K562 (cell line): ENCODE results near the gene ENTREP3. TPM values are rescaled to one million over a fixed set of nuclear protein-coding genes. Genes with fewer than 3 reads are reported as not detected.

ENCODE experiments used
- ATAC-seq: fragments of 200-7000 bp; cut with Tn5 transposase; 3 replicates; pipeline ENCODE4 v1.9.1; 2020; ENCODE audit warnings: moderate library complexity
- BruUV-seq: library from RNA; stranded (reverse); fragments of 400-500 nt; replicated peaks from 2 replicates; lab custom pipeline; 2021; lab: Mats Ljungman, UMichigan
- CTCF ChIA-PET: fragments of 300-600 bp; formaldehyde crosslinking; extraction: SDS; loops from one replicate; lab custom pipeline; 2021; ENCODE audit warnings: low intra/inter-chr PET ratio; lab: Yijun Ruan, JAX
- POLR2A ChIA-PET: fragments of 300-600, 350-650 bp; sonication (Branson Sonifier 250); formaldehyde crosslinking; extraction: SDS; loops from one replicate; lab custom pipeline; 2021; ENCODE audit warnings: antibody characterized with exemption, inconsistent platforms; lab: Yijun Ruan, JAX
- DNase-seq, 4 experiments: peaks; one replicate each; pipeline versions ENCODE4 v3.0.0 to v3.0.0-alpha.2; 2011 to 2018; ENCODE audit warnings: low spot score in 3 of 4, mixed read lengths in 3 of 4; ENCODE audit errors: extremely low read depth in 1 of 4
- FAIRE-seq: peaks from 2 replicates; lab custom pipeline; 2011; peaks lifted over from hg19 to GRCh38; lab: Jason Lieb, UNC
- H2AFZ ChIP-seq: 2 replicates; pipeline ENCODE4 v1.6.0; 2011; ENCODE audit warnings: low read depth, low read length, control low read depth, inconsistent platforms
- H3K27ac ChIP-seq: fragments of 200-600 bp; 3 replicates; pipeline ENCODE4 v1.8.0; 2011; ENCODE audit warnings: low read depth, mild to moderate bottlenecking, control low read depth, inconsistent platforms, low read length, moderate library complexity, mixed read lengths; ENCODE audit errors: extremely low read depth
- H3K27me3 ChIP-seq, 2 experiments: fragments of 300-600 bp in 1 of 2; 2 replicates in 1 of 2; 3 replicates in 1 of 2; pipeline versions ENCODE4 v1.6.0 to v1.8.0; 2011; ENCODE audit warnings: inconsistent platforms in 2 of 2, low read length in 2 of 2, mild to moderate bottlenecking in 1 of 2, mixed read lengths in 1 of 2, moderate library complexity in 1 of 2; ENCODE audit not compliant: control insufficient read depth in 2 of 2, insufficient read depth in 2 of 2
- H3K36me3 ChIP-seq: fragments of 300-600 bp; 3 replicates; pipeline ENCODE4 v1.8.0; 2011; ENCODE audit warnings: mild to moderate bottlenecking, low read length, inconsistent platforms; ENCODE audit not compliant: control insufficient read depth, insufficient read depth
- H3K4me1 ChIP-seq, 2 experiments: fragments of 200-600 bp in 1 of 2; replicated peaks in 1 of 2; 2 replicates in 1 of 2; 3 replicates in 1 of 2; pipeline versions ENCODE4 v1.5.1 to v1.8.0; 2011; ENCODE audit warnings: inconsistent platforms in 2 of 2, low read length in 2 of 2, mild to moderate bottlenecking in 1 of 2, mixed read lengths in 1 of 2, moderate library complexity in 1 of 2; ENCODE audit not compliant: control insufficient read depth in 2 of 2, insufficient read depth in 2 of 2
- H3K4me2 ChIP-seq: 2 replicates; pipeline ENCODE4 v1.6.1; 2011; ENCODE audit warnings: low read length, control low read depth, inconsistent platforms, mixed read lengths; ENCODE audit not compliant: insufficient read depth
- H3K4me3 ChIP-seq: fragments of 200-600 bp; sonication (generic), shearing (Covaris generic); 2 replicates; pipeline ENCODE4 v1.5.1; 2016; ENCODE audit warnings: control low read depth, inconsistent platforms
- H3K79me2 ChIP-seq: fragments of 200-600 bp; 3 replicates; pipeline ENCODE4 v1.8.0; 2011; ENCODE audit warnings: low read length, inconsistent platforms; ENCODE audit not compliant: control insufficient read depth, insufficient read depth
- H3K9ac ChIP-seq, 2 experiments: 2 replicates each; pipeline versions ENCODE4 v1.6.0 to v1.6.1; 2011; ENCODE audit warnings: low read depth in 2 of 2, low read length in 2 of 2, control low read depth in 1 of 2, inconsistent platforms in 1 of 2, mild to moderate bottlenecking in 1 of 2, mixed read lengths in 1 of 2; ENCODE audit not compliant: insufficient read depth in 1 of 2
- H3K9me1 ChIP-seq: one replicate; pipeline ENCODE4 v1.6.0; 2011; ENCODE audit warnings: inconsistent platforms, mild to moderate bottlenecking, low read length, moderate library complexity; ENCODE audit not compliant: control insufficient read depth, insufficient read depth
- H3K9me3 ChIP-seq: replicated peaks from 2 replicates; pipeline ENCODE4 v1.5.1; 2011; ENCODE audit warnings: low read depth, low read length, inconsistent platforms; ENCODE audit not compliant: control insufficient read depth, insufficient read depth
- H4K20me1 ChIP-seq: replicated peaks from 2 replicates; pipeline ENCODE4 v1.6.1; 2011; ENCODE audit warnings: low read length, inconsistent platforms, mixed read lengths; ENCODE audit not compliant: control insufficient read depth, insufficient read depth
- HMGN3 ChIP-seq: IDR thresholded peaks from 2 replicates; pipeline ENCODE4 v1.6.1; 2011; ENCODE audit warnings: borderline replicate concordance, low read depth, mild to moderate bottlenecking, mixed read lengths, low read length; ENCODE audit not compliant: insufficient read length; ENCODE audit errors: extremely low read depth
- POLR2G ChIP-seq: fragments of 200-400 bp; formaldehyde crosslinking; IDR thresholded peaks from 2 replicates; pipeline ENCODE4 v1.6.1; 2017; ENCODE audit warnings: low read depth, mild to moderate bottlenecking, antibody characterized with exemption, low read length, moderate library complexity
- SMARCE1 ChIP-seq: fragments of 450-650 bp; IDR thresholded peaks from 2 replicates; pipeline ENCODE4 v1.7.1; 2016; ENCODE audit warnings: mild to moderate bottlenecking
- ZBTB33 ChIP-seq: sonication (generic); formaldehyde crosslinking; IDR thresholded peaks from 2 replicates; pipeline ENCODE4 v1.8.1; 2023; ENCODE audit warnings: mild to moderate bottlenecking, missing genetic modification reagents
- ZNF431 ChIP-seq: sonication (generic); formaldehyde crosslinking; IDR thresholded peaks from 2 replicates; pipeline ENCODE4 v1.8.0; 2022; ENCODE audit warnings: mild to moderate bottlenecking, missing genetic modification reagents
- ZNF584 ChIP-seq: fragments of 200-800 bp; sonication (Bioruptor generic); IDR thresholded peaks from 2 replicates; pipeline ENCODE4 v1.6.1; 2016; ENCODE audit warnings: low read depth, mild to moderate bottlenecking, missing genetic modification characterization, missing compliant biosample characterization
- WGBS: fragments of 100-300 bp; shearing (Covaris generic); methylation state at CpG from one replicate; pipeline ENCODE4 v1.1.6; 2016; ENCODE audit warnings: low coverage, mixed read lengths; ENCODE audit not compliant: insufficient coverage; ENCODE audit errors: missing lambda C conversion rate; 5-methylcytosine and 5-hydroxymethylcytosine counted together
- in situ Hi-C: fragments of 300-500 bp; cut with MboI; formaldehyde crosslinking; loops from 4 replicates; pipeline ENCODE4 v1.15.0; 2018; ENCODE audit warnings: inconsistent platforms, mixed read lengths
- intact Hi-C: fragments of 100-400 bp; cut with micrococcal nuclease; formaldehyde crosslinking; loops from 2 replicates; pipeline ENCODE4 v1.14.2; 2022
- polyA plus RNA-seq, 8 experiments: library from polyadenylated mRNA; depleted of rRNA in 4 of 8; stranded (reverse) in 5 of 8; unstranded in 3 of 8; fragments of >200 nt; fragmentation: Nextera tagmentation in 2 of 8; fragmentation: Illumina TruSeq in 1 of 8; extraction: Ambion mirVana in 2 of 8; extraction: Trizol in 1 of 8; gene quantifications; 2 replicates each; pipeline versions ENCODE4 v1.2.1 to v1.2.3, GENCODE V29; 2011 to 2014; ENCODE audit warnings: inconsistent platforms in 1 of 8, missing spikeins in 1 of 8
- total RNA-seq, 7 experiments: library from RNA; depleted of rRNA in 6 of 7; stranded (reverse); fragments of >200 nt in 6 of 7; fragmentation: Illumina TruSeq in 2 of 7; extraction: Trizol in 2 of 7; gene quantifications; 2 replicates each; pipeline versions ENCODE4 v1.2.1 to v1.2.3, GENCODE V29; 2011 to 2021; ENCODE audit warnings: low replicate concordance in 1 of 7
- TF ChIP-seq, protein P1 (sequence below): sonication (generic); formaldehyde crosslinking; IDR thresholded peaks from 2 replicates; pipeline ENCODE4 v1.8.1; 2023; ENCODE audit warnings: mild to moderate bottlenecking, missing genetic modification reagents

ENTREP3 gene
- total and polyA plus RNA-seq, 9 of the 15 experiments (the other 6 are each of a cell fraction or from before 2014, with no cell fraction given): 1.9 to 41.8 (median 5.9) TPM

GRCh38 chr1:155284476-155284875 lies 29.2 kb upstream of the ENTREP3 start:
- no peaks in the 10 kb centered on the region for H3K9me3 ChIP-seq
- ChIA-PET CTCF (no interaction called here), POLR2A (interaction anchor here (0.5 kb wide), 1 partner anchor 17 kb away, joined by 3 read pairs; the partner anchor contains the start of gene PKLR)
- in situ Hi-C loops: no loop called here
- no peak overlapping the region for H3K4me2 ChIP-seq
- peaks cover 20% of the 10 kb centered on the region; the same call in 2 of the 3 replicates for H3K36me3 ChIP-seq
- FAIRE-seq: no peak
- H4K20me1 ChIP-seq: no peaks in the 10 kb centered on the region; the same call in 1 of the 2 replicates
- BruUV-seq: TSS peak; percentile 28
- H3K9me1 ChIP-seq: no peaks in the 10 kb centered on the region
- TF ChIP-seq SMARCE1 (no peak), POLR2G (0 out of 2 replicates have a peak, but pooled peaks have one; percentile 39)
- H3K4me1 ChIP-seq: peaks cover 0 to 35% of the 10 kb centered on the region in 2 experiments; a peak in 3 of 5 replicates
- H3K79me2 ChIP-seq: no peaks in the 10 kb centered on the region
- no peak overlapping the region for H3K27ac ChIP-seq
- intact Hi-C loops: no loop called here
- H3K4me3 ChIP-seq: no peak overlapping the region
- 77% methylated on average over 8 of the region's 12 CpGs for WGBS
- DNase-seq: no peak
- no peaks in the 10 kb centered on the region for H3K27me3 ChIP-seq
- peak overlapping the region in 1 of 2 experiments; percentile 85; a peak in 2 of 4 replicates for H3K9ac ChIP-seq
- no peak overlapping the region for H2AFZ ChIP-seq
- ATAC-seq: no peak

DNA sequence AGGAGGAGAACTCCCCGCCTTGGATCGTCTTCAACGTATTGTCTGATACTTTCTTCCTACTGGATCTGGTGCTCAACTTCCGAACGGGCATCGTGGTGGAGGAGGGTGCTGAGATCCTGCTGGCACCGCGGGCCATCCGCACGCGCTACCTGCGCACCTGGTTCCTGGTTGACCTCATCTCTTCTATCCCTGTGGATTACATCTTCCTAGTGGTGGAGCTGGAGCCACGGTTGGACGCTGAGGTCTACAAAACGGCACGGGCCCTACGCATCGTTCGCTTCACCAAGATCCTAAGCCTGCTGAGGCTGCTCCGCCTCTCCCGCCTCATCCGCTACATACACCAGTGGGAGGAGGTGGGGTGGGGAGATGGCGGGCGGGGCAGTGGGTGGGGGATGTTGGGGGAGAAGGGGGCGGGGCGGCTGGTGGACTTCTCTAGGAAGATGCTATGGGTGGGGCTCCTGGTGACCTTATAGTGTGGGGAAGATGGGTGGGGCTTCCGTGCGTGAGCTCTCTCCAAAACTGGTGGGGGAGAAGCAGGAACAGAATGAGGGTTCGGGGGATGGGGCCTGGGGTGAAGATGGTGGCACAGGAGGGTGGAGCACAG lies 27.3 kb upstream of the ENTREP3 start:
- Histone ChIP-seq H3K79me2 (no peaks in the 10 kb centered on the region), H3K9ac (peak overlapping the region in 1 of 2 experiments; percentile 85; a peak in 2 of 4 replicates), H3K4me3 (no peak overlapping the region), H3K36me3 (peaks cover 12% of the 10 kb centered on the region; the same call in 2 of the 3 replicates), H2AFZ (no peak overlapping the region), H4K20me1 (no peaks in the 10 kb centered on the region; the same call in 1 of the 2 replicates), H3K4me1 (peaks cover 5 to 46% of the 10 kb centered on the region in 2 experiments; a peak in 4 of 5 replicates), H3K27ac (no peak overlapping the region), H3K27me3 (no peaks in the 10 kb centered on the region), H3K4me2 (no peak overlapping the region), H3K9me3 (no peaks in the 10 kb centered on the region), H3K9me1 (no peaks in the 10 kb centered on the region)
- POLR2A ChIA-PET: interaction anchor here (0.5 to 0.8 kb wide), 3 partner anchors 24 to 180 kb away, joined by 3 read pairs; no protein-coding TSS in a partner anchor
- peak; percentile 57 for ATAC-seq
- in situ Hi-C loops (no loop called here), intact Hi-C loops (no loop called here)
- CTCF ChIA-PET: no interaction called here
- DNase-seq: peak; percentile 75 to 90 (median 84)
- BruUV-seq: no TSS peak
- 73% methylated on average over 18 of the region's 29 CpGs for WGBS
- TF ChIP-seq ZNF584 (CRISPR knock-in tag): no peak
- TF ChIP-seq HMGN3: no peak
- TF ChIP-seq, protein P1, sequence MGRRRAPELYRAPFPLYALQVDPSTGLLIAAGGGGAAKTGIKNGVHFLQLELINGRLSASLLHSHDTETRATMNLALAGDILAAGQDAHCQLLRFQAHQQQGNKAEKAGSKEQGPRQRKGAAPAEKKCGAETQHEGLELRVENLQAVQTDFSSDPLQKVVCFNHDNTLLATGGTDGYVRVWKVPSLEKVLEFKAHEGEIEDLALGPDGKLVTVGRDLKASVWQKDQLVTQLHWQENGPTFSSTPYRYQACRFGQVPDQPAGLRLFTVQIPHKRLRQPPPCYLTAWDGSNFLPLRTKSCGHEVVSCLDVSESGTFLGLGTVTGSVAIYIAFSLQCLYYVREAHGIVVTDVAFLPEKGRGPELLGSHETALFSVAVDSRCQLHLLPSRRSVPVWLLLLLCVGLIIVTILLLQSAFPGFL (CRISPR knock-in tag): no peak
- 0 out of 2 replicates have a peak, but pooled peaks have one; percentile 24 for TF ChIP-seq ZNF431 (CRISPR knock-in tag)
- TF ChIP-seq ZBTB33 (CRISPR knock-in tag): peak; percentile 81
- peak; percentile 37 for FAIRE-seq
